Endothelial cell of umbilical vein (primary cell): ENCODE data around the gene P4HB.

Experiments used
- CTCF ChIP-seq, 2 donors: IDR thresholded peaks; 1 replicate in 1 of 2; 2 replicates in 1 of 2; pipeline ENCODE4 v1.5.1; 2011; ENCODE audit warnings: low read length in 2 of 2, mild to moderate bottlenecking in 2 of 2, moderate library complexity in 2 of 2, control low read depth in 1 of 2, inconsistent platforms in 1 of 2, low read depth in 1 of 2; ENCODE audit not compliant: insufficient read depth in 1 of 2; ENCODE audit errors: extremely low read depth in 1 of 2
- EZH2 ChIP-seq: IDR thresholded peaks from 2 replicates; pipeline ENCODE4 v1.6.1; 2012; ENCODE audit warnings: borderline replicate concordance, low read depth, mild to moderate bottlenecking, moderate library complexity, low read length, inconsistent platforms; ENCODE audit not compliant: severe bottlenecking
- FOS ChIP-seq: IDR thresholded peaks from 2 replicates; pipeline ENCODE4 v1.6.1; 2011; ENCODE audit warnings: mild to moderate bottlenecking, low read length, moderate library complexity, borderline replicate concordance; ENCODE audit not compliant: insufficient read depth
- GATA2 ChIP-seq: IDR thresholded peaks from 2 replicates; pipeline ENCODE4 v1.7.0; 2011; ENCODE audit warnings: low read depth, mild to moderate bottlenecking, moderate library complexity, mixed read lengths, low read length; ENCODE audit not compliant: insufficient read length, insufficient read depth
- JUN ChIP-seq: IDR thresholded peaks from 2 replicates; pipeline ENCODE4 v1.6.1; 2011; ENCODE audit warnings: borderline replicate concordance, low read depth; ENCODE audit not compliant: insufficient read length, insufficient read depth
- MYC ChIP-seq: IDR thresholded peaks from one replicate; pipeline ENCODE4 v1.6.1; 2011; ENCODE audit warnings: mild to moderate bottlenecking, low read depth, low read length
- POLR2A ChIP-seq: IDR thresholded peaks from 2 replicates; pipeline ENCODE4 v1.6.1; 2012; ENCODE audit warnings: low read depth, mild to moderate bottlenecking, control low read depth, low read length
- POLR2AphosphoS5 ChIP-seq: IDR thresholded peaks from 2 replicates; pipeline ENCODE4 v1.6.1; 2012; ENCODE audit warnings: low read depth, mild to moderate bottlenecking, control low read depth, low read length, moderate library complexity; ENCODE audit not compliant: insufficient read depth
- TF ChIP-seq, protein P1 (sequence below): IDR thresholded peaks from 2 replicates; pipeline ENCODE4 v1.6.1; 2011; ENCODE audit not compliant: insufficient read depth, insufficient read length

DNA sequence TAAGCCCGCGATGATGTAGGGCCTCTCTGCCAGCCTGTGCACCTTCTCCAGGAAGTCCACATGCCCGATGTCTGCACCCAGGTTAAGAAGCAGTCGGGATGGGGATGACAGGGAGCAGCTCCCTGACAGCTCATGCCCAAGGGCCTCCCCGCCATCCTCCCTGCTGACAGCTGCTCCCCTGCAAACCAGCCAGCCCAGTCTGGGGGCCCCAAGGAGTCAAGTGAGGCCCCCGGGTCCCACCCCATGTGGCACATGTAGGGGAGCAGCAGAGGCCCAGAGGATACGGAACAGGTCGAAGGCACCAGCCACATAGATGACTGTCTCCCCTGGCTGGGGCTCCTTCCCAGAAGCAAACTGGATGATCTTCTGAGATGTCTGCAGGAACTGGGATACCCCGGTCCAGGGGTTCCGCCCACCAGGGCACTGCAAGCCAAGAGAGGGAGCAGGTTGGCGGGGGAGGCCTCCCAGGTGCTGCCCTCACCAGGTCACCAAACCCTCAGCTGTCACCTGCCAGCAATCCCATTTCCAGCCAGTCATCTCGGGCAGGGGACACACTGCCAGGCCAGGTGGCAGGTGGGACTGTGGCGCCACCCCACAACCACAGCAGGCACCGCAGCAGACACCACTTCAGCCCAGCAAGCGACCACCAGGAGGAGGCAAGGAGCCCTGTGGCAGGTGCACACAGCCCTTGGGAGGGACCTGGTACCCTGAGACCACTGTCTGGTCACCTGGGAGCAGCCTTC, 46.3 kb upstream of the P4HB start:
- TF ChIP-seq POLR2A (no peak), CTCF (IDR thresholded peaks at IDR 0.05; ENCODE audit: extremely low read depth in 1 of 2, insufficient read depth in 1 of 2, low read depth in 1 of 2, low read length in 2 of 2) (no peak), POLR2AphosphoS5 (no peak), EZH2 (no peak), FOS (no peak), JUN (no peak), MYC (no peak), GATA2 (no peak)
- TF ChIP-seq, protein P1, sequence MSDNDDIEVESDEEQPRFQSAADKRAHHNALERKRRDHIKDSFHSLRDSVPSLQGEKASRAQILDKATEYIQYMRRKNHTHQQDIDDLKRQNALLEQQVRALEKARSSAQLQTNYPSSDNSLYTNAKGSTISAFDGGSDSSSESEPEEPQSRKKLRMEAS, result no peak
